ENCODE measurements around the gene SMYD1.

SMYD1 gene

GRCh38 chr2:88057437-88057844, 10.2 kb upstream of the SMYD1 start:
- no peak for DNase-seq

- no peak for DNase-seq
Measured at GRCh38 chr2:88058191-88058590, 9.4 kb upstream of the SMYD1 start.

GRCh38 chr2:88059979-88060906, 7.4 kb upstream of the SMYD1 start:
- DNase-seq: no peak

- no peak for DNase-seq
Measured at GRCh38 chr2:88060907-88061275, 6.7 kb upstream of the SMYD1 start.

GRCh38 chr2:88061295-88061694, 6.3 kb upstream of the SMYD1 start:
- DNase-seq: no peak

- DNase-seq: no peak
Measured at GRCh38 chr2:88066543-88066942, 1.1 kb upstream of the SMYD1 start.

GRCh38 chr2:88067189-88067588, 436 bp upstream of the SMYD1 start:
- no peak for DNase-seq

GRCh38 chr2:88068044-88068443, 419 bp downstream of the SMYD1 start:
- no peak for DNase-seq

- no peak for DNase-seq
Measured at GRCh38 chr2:88069117-88069516, 1.5 kb downstream of the SMYD1 start.

- no peak for DNase-seq
Measured at GRCh38 chr2:88070055-88070454, 2.4 kb downstream of the SMYD1 start.

- DNase-seq: no peak
Measured at GRCh38 chr2:88071365-88071764, 3.7 kb downstream of the SMYD1 start.

- DNase-seq: no peak
Measured at GRCh38 chr2:88074150-88074549, 6.5 kb downstream of the SMYD1 start.

- DNase-seq: no peak
Measured at GRCh38 chr2:88074854-88075292, 7.2 kb downstream of the SMYD1 start.

- no peak for DNase-seq
Measured at GRCh38 chr2:88077080-88077479, 9.5 kb downstream of the SMYD1 start.

- DNase-seq: no peak
Measured at GRCh38 chr2:88078643-88079172, 11.1 kb downstream of the SMYD1 start.

- no peak for DNase-seq
Measured at GRCh38 chr2:88080545-88080944, 12.9 kb downstream of the SMYD1 start.

GRCh38 chr2:88081924-88082608, 14.4 kb downstream of the SMYD1 start:
- DNase-seq: no peak

- no peak for DNase-seq
Measured at GRCh38 chr2:88082781-88083180, 15.2 kb downstream of the SMYD1 start.

- no peak for DNase-seq
Measured at GRCh38 chr2:88085099-88085498, 17.5 kb downstream of the SMYD1 start.

GRCh38 chr2:88085602-88086001, 18.0 kb downstream of the SMYD1 start:
- no peak for DNase-seq

- no peak for DNase-seq
Measured at GRCh38 chr2:88086401-88086800, 18.8 kb downstream of the SMYD1 start.

GRCh38 chr2:88087073-88087472, 19.4 kb downstream of the SMYD1 start:
- DNase-seq: no peak

- no peak for DNase-seq
Measured at GRCh38 chr2:88087763-88088162, 20.1 kb downstream of the SMYD1 start.

- no peak for DNase-seq
Measured at GRCh38 chr2:88088999-88089398, 21.4 kb downstream of the SMYD1 start.

Measured in activated naive CD4-positive, alpha-beta T cell (primary cell).